Activated T-cell treated with anti-CD3 and anti-CD28 coated beads for 24 hours (primary cell): ENCODE data around the gene NEURL1B.
"Not testable (repeated sequence)": the region's sequence is repeated elsewhere in the genome, so short reads cannot be mapped to it uniquely, and the experiment has no call there.

Source experiments
- DNase-seq: peaks from one replicate; pipeline ENCODE4 v3.0.0-alpha.2; 2020; ENCODE audit warnings: low read depth

Gene NEURL1B

GRCh38 chr5:172657524-172658233, 16.6 kb downstream of the NEURL1B start:
- not testable (repeated sequence) for DNase-seq

GRCh38 chr5:172658391-172658790, 17.3 kb downstream of the NEURL1B start:
- DNase-seq, result no peak

- no peak for DNase-seq
These were observed 18.0 kb downstream of the NEURL1B start for GRCh38 chr5:172658961-172659501.

GRCh38 chr5:172659570-172659908, 18.5 kb downstream of the NEURL1B start:
- DNase-seq, result no peak

GRCh38 chr5:172659909-172660628, 19.0 kb downstream of the NEURL1B start:
- DNase-seq, result no peak

- no peak for DNase-seq
These were observed 19.9 kb downstream of the NEURL1B start for GRCh38 chr5:172660974-172661373.

GRCh38 chr5:172661526-172661925, 20.5 kb downstream of the NEURL1B start:
- DNase-seq, result no peak

GRCh38 chr5:172662596-172662995, 21.5 kb downstream of the NEURL1B start:
- DNase-seq, result no peak

- no peak for DNase-seq
These were observed 23.0 kb downstream of the NEURL1B start for GRCh38 chr5:172664018-172664417.

GRCh38 chr5:172664681-172665541, 23.8 kb downstream of the NEURL1B start:
- DNase-seq, result no peak

GRCh38 chr5:172666251-172666650, 25.2 kb downstream of the NEURL1B start:
- no peak for DNase-seq

- DNase-seq, result no peak
These were observed 26.9 kb downstream of the NEURL1B start for GRCh38 chr5:172667786-172668593.

- no peak for DNase-seq
These were observed 27.6 kb downstream of the NEURL1B start for GRCh38 chr5:172668594-172669071.

GRCh38 chr5:172669386-172670004, 28.4 kb downstream of the NEURL1B start:
- DNase-seq, result no peak

GRCh38 chr5:172670005-172670402, 28.9 kb downstream of the NEURL1B start:
- no peak for DNase-seq

GRCh38 chr5:172670444-172670843, 29.4 kb downstream of the NEURL1B start:
- no peak for DNase-seq

GRCh38 chr5:172671091-172671490, 30.0 kb downstream of the NEURL1B start:
- DNase-seq, result no peak

GRCh38 chr5:172672681-172673080, 31.6 kb downstream of the NEURL1B start:
- no peak for DNase-seq

GRCh38 chr5:172674155-172674554, 33.1 kb downstream of the NEURL1B start:
- no peak for DNase-seq

- no peak for DNase-seq
These were observed 35.9 kb downstream of the NEURL1B start for GRCh38 chr5:172676914-172677475.
